Kidney (tissue), 14 donors: ENCODE measurements around the gene NIPBL. TPM values are rescaled to one million over a fixed set of nuclear protein-coding genes. Genes with fewer than 3 reads are reported as not detected.

Source experiments
- DNase-seq, 5 donors: peaks; one replicate each; pipeline ENCODE4 v3.0.0-alpha.2; 2013 to 2020
- FAIRE-seq: peaks from 2 replicates; lab custom pipeline; 2012; peaks lifted over from hg19 to GRCh38; lab: Jason Lieb, UNC
- H3K27ac ChIP-seq, 2 donors: one replicate each; pipeline ENCODE4 v1.7.0; 2013; ENCODE audit warnings: low read depth in 2 of 2, low read length in 2 of 2, inconsistent platforms in 1 of 2
- H3K27me3 ChIP-seq: one replicate; pipeline ENCODE4 v1.7.1; 2013; ENCODE audit warnings: low read length, inconsistent platforms; ENCODE audit not compliant: control insufficient read depth, insufficient read depth
- H3K36me3 ChIP-seq, 3 donors: one replicate each; pipeline versions ENCODE4 v1.7.0 to v1.7.1; 2013; ENCODE audit warnings: low read length in 3 of 3, control low read depth in 1 of 3, inconsistent platforms in 1 of 3; ENCODE audit not compliant: insufficient read depth in 3 of 3, control insufficient read depth in 2 of 3
- H3K4me1 ChIP-seq, 3 donors: one replicate each; pipeline versions ENCODE4 v1.7.0 to v1.7.1; 2013; ENCODE audit warnings: low read length in 3 of 3, inconsistent platforms in 1 of 3, low read depth in 1 of 3; ENCODE audit not compliant: control insufficient read depth in 2 of 3, insufficient read depth in 2 of 3
- H3K4me3 ChIP-seq, 3 donors: one replicate each; pipeline versions ENCODE4 v1.7.0 to v1.8.1; 2013; ENCODE audit warnings: low read length in 3 of 3, control low read depth in 1 of 3, inconsistent platforms in 1 of 3
- H3K9ac ChIP-seq, 3 donors: one replicate each; pipeline versions ENCODE4 v1.7.0 to v1.7.1; 2013; ENCODE audit warnings: low read length in 3 of 3, control low read depth in 1 of 3, inconsistent platforms in 1 of 3
- H3K9me3 ChIP-seq, 3 donors: one replicate each; pipeline versions ENCODE4 v1.7.0 to v1.7.1; 2013; ENCODE audit warnings: low read length in 3 of 3, control low read depth in 1 of 3, inconsistent platforms in 1 of 3; ENCODE audit not compliant: control insufficient read depth in 2 of 3, insufficient read depth in 1 of 3
- CTCF ChIP-seq: IDR thresholded peaks from 3 replicates; pipeline ENCODE4 v1.5.1; 2012; ENCODE audit warnings: mild to moderate bottlenecking, moderate library complexity, borderline replicate concordance; ENCODE audit not compliant: insufficient read depth; ENCODE audit errors: extremely low read depth
- intact Hi-C: fragments of 100-400 bp; cut with DNase I; formaldehyde crosslinking; loops from one replicate; pipeline ENCODE4 v1.11.1; 2022
- polyA plus RNA-seq: library from polyadenylated mRNA; stranded (reverse); fragments of 350-450 nt; fragmentation: Illumina TruSeq; extraction: RNeasy Lipid Tissue Mini Kit (QIAGEN cat#74804); gene quantifications from one replicate; pipeline ENCODE4 v1.2.3, GENCODE V29; 2014; ENCODE audit warnings: low read depth, low replicate concordance; ENCODE audit not compliant: insufficient read depth
- total RNA-seq: library from RNA; stranded (reverse); fragmentation: NEBNext Ultra II Directional; extraction: Animal tissue kit (Norgen Biotek cat#: 25700); gene quantifications from one replicate; pipeline ENCODE4 v1.2.1, GENCODE V29; 2021
- donor health status: control.
- donor health status: control.
- donor health status: control.
- donor health status: control.
- donor health status: control.
- donor health status: DM: yes; HTN: yes; CAD: no.
- donor health status: Normal renal cell carcinoma (clear cell type).

Gene NIPBL
- total and polyA plus RNA-seq, 2 donors from 2014 or later, result 12.4 to 65.5 TPM

- H3K4me1 ChIP-seq, result no peaks in the 10 kb centered on the region
- no peak overlapping the region for H3K27ac ChIP-seq
- H3K9ac ChIP-seq, result no peak overlapping the region
- no peak for FAIRE-seq
- no peak for TF ChIP-seq CTCF
- intact Hi-C loops, result no loop called here
- H3K9me3 ChIP-seq, result no peaks in the 10 kb centered on the region
- no peaks in the 10 kb centered on the region for H3K27me3 ChIP-seq
- no peak for DNase-seq
- no peak overlapping the region for H3K4me3 ChIP-seq
- peaks cover 3 to 48% (median 10%) of the 10 kb centered on the region in 3 donors for H3K36me3 ChIP-seq
These were observed 235.1 kb downstream of the NIPBL start for GRCh38 chr5:37111426-37112382.

GRCh38 chr5:37112383-37112991 is 235.9 kb downstream of the NIPBL start:
- Histone ChIP-seq H3K27me3 (no peaks in the 10 kb centered on the region), H3K36me3 (peaks cover 3 to 40% (median 7%) of the 10 kb centered on the region in 3 donors), H3K9ac (no peak overlapping the region), H3K27ac (no peak overlapping the region), H3K4me1 (no peaks in the 10 kb centered on the region), H3K4me3 (no peak overlapping the region), H3K9me3 (no peaks in the 10 kb centered on the region)
- FAIRE-seq, result no peak
- no peak for TF ChIP-seq CTCF
- intact Hi-C loops, result no loop called here
- no peak for DNase-seq
